GM23338 (cell line): ENCODE results near the gene SIRPB1.

Source experiments
- CTCF ChIP-seq, 2 experiments: fragments of 200-600 bp in 1 of 2; sonication (generic) in 1 of 2; conservative IDR thresholded peaks; 2 replicates each; pipeline versions ENCODE4 v1.5.1 to v1.6.1; 2016 to 2017; ENCODE audit warnings: antibody characterized with exemption in 2 of 2, low read depth in 2 of 2, mild to moderate bottlenecking in 2 of 2, moderate library complexity in 1 of 2
- EZH2phosphoT487 ChIP-seq: fragments of 200-600 bp; sonication (generic); IDR thresholded peaks from one replicate; pipeline ENCODE4 v1.8.1; 2018; ENCODE audit warnings: antibody characterized with exemption; ENCODE audit not compliant: unreplicated experiment
- JUNB ChIP-seq: IDR thresholded peaks from one replicate; pipeline ENCODE4 v1.6.1; 2016; ENCODE audit warnings: antibody characterized with exemption; ENCODE audit not compliant: unreplicated experiment
- TF ChIP-seq, protein P1 (sequence below): IDR thresholded peaks from one replicate; pipeline ENCODE4 v1.6.1; 2018; ENCODE audit warnings: antibody characterized with exemption; ENCODE audit not compliant: unreplicated experiment

DNA sequence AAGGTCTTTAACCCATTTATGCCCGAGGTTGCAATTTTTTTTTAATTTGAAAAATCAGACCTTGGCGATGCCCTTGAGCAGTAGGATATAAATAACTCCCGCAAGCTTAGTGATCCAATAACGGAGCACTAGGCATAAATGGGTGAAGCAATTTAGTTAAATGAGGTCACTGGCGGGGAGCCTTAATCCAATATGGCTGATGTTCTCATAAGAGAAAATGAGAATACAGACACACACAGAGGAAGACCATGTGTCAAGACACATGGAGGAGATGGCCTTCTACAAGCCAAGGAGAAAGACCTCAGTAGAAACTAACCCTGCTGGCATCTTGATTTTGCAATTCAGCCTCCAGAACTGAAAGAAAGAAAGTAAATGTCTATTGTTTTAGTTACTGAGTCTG lies 37.0 kb upstream of the SIRPB1 start:
- no peak for TF ChIP-seq CTCF (conservative IDR thresholded peaks at IDR 0.05; ENCODE audit: low read depth in 2 of 2)
- TF ChIP-seq JUNB, result no peak
- TF ChIP-seq EZH2phosphoT487, result no peak
- TF ChIP-seq, protein P1, sequence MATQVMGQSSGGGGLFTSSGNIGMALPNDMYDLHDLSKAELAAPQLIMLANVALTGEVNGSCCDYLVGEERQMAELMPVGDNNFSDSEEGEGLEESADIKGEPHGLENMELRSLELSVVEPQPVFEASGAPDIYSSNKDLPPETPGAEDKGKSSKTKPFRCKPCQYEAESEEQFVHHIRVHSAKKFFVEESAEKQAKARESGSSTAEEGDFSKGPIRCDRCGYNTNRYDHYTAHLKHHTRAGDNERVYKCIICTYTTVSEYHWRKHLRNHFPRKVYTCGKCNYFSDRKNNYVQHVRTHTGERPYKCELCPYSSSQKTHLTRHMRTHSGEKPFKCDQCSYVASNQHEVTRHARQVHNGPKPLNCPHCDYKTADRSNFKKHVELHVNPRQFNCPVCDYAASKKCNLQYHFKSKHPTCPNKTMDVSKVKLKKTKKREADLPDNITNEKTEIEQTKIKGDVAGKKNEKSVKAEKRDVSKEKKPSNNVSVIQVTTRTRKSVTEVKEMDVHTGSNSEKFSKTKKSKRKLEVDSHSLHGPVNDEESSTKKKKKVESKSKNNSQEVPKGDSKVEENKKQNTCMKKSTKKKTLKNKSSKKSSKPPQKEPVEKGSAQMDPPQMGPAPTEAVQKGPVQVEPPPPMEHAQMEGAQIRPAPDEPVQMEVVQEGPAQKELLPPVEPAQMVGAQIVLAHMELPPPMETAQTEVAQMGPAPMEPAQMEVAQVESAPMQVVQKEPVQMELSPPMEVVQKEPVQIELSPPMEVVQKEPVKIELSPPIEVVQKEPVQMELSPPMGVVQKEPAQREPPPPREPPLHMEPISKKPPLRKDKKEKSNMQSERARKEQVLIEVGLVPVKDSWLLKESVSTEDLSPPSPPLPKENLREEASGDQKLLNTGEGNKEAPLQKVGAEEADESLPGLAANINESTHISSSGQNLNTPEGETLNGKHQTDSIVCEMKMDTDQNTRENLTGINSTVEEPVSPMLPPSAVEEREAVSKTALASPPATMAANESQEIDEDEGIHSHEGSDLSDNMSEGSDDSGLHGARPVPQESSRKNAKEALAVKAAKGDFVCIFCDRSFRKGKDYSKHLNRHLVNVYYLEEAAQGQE, result no peak
